Tibial nerve (tissue), 4 donors: Measurements from ENCODE around the gene SLC22A12.

Experiments
- EP300 ChIP-seq, 2 donors: sonication (generic); formaldehyde crosslinking; IDR thresholded peaks; one replicate each; pipeline ENCODE4 v1.6.1; 2017; ENCODE audit warnings: antibody characterized with exemption in 2 of 2, mild to moderate bottlenecking in 1 of 2
- POLR2A ChIP-seq, 2 donors: fragments of 450-650 bp; IDR thresholded peaks; one replicate each; pipeline ENCODE4 v1.6.1; 2017; ENCODE audit warnings: antibody characterized with exemption in 2 of 2, mild to moderate bottlenecking in 2 of 2, moderate library complexity in 2 of 2
- TF ChIP-seq, protein P1 (sequence below), 5 experiments: fragments of 200-600 bp in 3 of 5; fragments of 450-650 bp in 2 of 5; sonication (generic) in 3 of 5; IDR thresholded peaks; one replicate each; pipeline ENCODE4 v1.5.1; 2016 to 2019; ENCODE audit warnings: antibody characterized with exemption in 5 of 5, mild to moderate bottlenecking in 3 of 5, moderate library complexity in 2 of 5

DNA sequence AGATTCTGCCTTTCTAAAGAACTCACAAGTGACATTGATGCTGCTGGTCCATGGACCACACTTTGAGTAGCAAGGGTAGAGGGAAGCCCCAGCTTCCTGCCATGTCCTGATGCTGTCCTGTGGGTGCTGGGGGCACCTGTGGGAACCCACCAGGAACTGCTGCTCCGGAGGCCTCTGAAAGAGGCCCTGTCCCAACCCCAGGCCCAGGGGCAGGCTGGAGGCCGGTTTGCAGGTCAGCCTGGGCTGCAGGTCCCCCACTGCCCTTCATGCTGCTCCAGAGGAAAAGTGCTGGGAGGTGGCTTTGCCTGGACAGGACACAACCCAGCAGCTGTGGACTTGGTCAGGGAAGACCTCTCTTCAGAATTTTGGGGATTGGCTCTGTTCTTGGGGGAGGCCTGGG, 44.8 kb upstream of the SLC22A12 start:
- TF ChIP-seq, protein P1, sequence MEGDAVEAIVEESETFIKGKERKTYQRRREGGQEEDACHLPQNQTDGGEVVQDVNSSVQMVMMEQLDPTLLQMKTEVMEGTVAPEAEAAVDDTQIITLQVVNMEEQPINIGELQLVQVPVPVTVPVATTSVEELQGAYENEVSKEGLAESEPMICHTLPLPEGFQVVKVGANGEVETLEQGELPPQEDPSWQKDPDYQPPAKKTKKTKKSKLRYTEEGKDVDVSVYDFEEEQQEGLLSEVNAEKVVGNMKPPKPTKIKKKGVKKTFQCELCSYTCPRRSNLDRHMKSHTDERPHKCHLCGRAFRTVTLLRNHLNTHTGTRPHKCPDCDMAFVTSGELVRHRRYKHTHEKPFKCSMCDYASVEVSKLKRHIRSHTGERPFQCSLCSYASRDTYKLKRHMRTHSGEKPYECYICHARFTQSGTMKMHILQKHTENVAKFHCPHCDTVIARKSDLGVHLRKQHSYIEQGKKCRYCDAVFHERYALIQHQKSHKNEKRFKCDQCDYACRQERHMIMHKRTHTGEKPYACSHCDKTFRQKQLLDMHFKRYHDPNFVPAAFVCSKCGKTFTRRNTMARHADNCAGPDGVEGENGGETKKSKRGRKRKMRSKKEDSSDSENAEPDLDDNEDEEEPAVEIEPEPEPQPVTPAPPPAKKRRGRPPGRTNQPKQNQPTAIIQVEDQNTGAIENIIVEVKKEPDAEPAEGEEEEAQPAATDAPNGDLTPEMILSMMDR (IDR thresholded peaks at IDR 0.05), result no peak
- TF ChIP-seq POLR2A (IDR thresholded peaks at IDR 0.05), result no peak
- TF ChIP-seq EP300 (IDR thresholded peaks at IDR 0.05), result no peak
